Measurements from ENCODE around the gene KCTD1. TPM values are rescaled to one million over a fixed set of nuclear protein-coding genes. Genes with fewer than 3 reads are reported as not detected.

KCTD1 gene
- 28.2 to 34.7 TPM (median 30.6 TPM) in 5 replicates for total RNA-seq (2022; extraction: Qiagen RNA extraction; ENCODE audit: low read depth)

DNA sequence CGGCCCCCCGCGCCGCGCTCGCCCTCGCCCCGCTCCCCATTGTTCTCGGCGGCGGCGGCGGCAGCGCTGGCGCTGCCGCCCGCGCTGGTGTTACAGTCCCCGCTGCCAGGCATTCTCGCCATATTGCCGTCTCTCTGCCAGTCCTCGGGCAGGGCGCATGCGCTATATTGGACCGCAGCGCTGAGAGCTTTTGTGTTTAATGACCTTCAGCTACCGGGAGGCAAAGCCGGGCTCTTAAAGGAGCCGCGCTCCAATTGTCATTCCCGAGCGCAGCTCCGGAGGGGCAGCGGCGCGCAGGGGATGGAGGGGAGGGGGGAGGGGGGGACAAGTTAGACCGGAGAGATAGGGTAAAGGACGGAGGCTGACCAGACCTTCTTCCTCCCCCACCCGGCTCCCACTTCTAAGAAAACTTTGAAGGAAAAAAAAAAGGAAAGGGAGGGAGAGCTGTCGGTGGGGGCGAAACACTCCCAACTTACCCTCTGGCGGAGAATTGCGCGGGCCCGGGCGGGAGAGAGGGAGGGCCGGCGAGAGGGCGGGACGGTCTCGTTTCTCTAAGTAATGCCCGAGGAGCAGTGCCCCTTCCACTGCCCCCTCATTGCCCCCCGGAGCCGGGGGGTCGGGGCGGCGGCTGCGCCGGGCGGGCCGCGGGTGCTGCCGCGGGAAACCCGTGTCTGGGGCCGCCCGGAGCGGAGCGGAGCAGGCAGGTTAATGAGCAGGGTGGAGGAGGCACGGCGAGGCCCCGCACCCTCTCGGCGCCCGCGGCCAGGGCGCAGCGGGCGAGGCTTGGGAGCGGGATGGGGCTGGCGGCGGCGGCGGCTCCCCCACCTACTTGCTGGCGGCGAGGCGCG lies at the start of gene KCTD1:
KCTD1 (minus strand) TSS at position 139 of the 848 bp plus-strand sequence; CDS start at position 122, 17 bp downstream.

